Pancreas (tissue), 10 donors: ENCODE measurements around the gene C3orf18. TPM values are rescaled to one million over a fixed set of nuclear protein-coding genes. Genes with fewer than 3 reads are reported as not detected.
A peak's percentile ranks its signal among the peaks of the same experiment; 100 is the strongest.

Experiments
- ATAC-seq, 4 donors: fragments of 200-7000 bp; cut with Tn5 transposase; one replicate each; pipeline versions ENCODE4 v1.8.0 to v1.9.1; 2020; ENCODE audit warnings: mild to moderate bottlenecking in 4 of 4, moderate library complexity in 4 of 4
- DNase-seq, 6 donors: peaks; one replicate each; pipeline ENCODE4 v3.0.0-alpha.2; 2020
- FAIRE-seq: peaks from 2 replicates; lab custom pipeline; 2012; peaks lifted over from hg19 to GRCh38; lab: Jason Lieb, UNC
- H3K27ac ChIP-seq, 4 donors: fragments of 200-600 bp; sonication (generic); 1 replicate in 3 of 4; 2 replicates in 1 of 4; pipeline versions ENCODE4 v1.5.0 to v1.8.0; 2020
- H3K27me3 ChIP-seq, 4 donors: fragments of 200-600 bp; one replicate each; pipeline ENCODE4 v1.8.0; 2021
- H3K36me3 ChIP-seq, 3 donors: fragments of 200-600 bp; sonication (generic) in 1 of 3; one replicate each; pipeline versions ENCODE4 v1.5.0 to v1.8.0; 2020 to 2021
- H3K4me1 ChIP-seq, 3 donors: fragments of 200-600 bp; one replicate each; pipeline ENCODE4 v1.8.0; 2021
- H3K4me3 ChIP-seq, 4 donors: fragments of 200-600 bp; sonication (generic) in 2 of 4; one replicate each; pipeline versions ENCODE4 v1.5.0 to v1.8.0; 2020 to 2021
- H3K9me3 ChIP-seq, 4 donors: fragments of 200-600 bp; one replicate each; pipeline ENCODE4 v1.8.0; 2021
- WGBS, 2 donors: extraction: QIAGEN DNeasy Blood & Tissue Kit; methylation state at CpG; one replicate each; pipeline ENCODE4 v1.1.7; 2013; 5-methylcytosine and 5-hydroxymethylcytosine counted together
- intact Hi-C, 3 donors: fragments of 100-400 bp; cut with DNase I; formaldehyde crosslinking; loops; one replicate each; pipeline versions ENCODE4 v1.11.1 to v1.14.2; 2022
- polyA plus RNA-seq, 2 donors: library from polyadenylated mRNA; stranded (reverse); fragments of 200-250 nt; gene quantifications; one replicate each; pipeline ENCODE4 v1.2.3, GENCODE V29; 2013
- total RNA-seq, 6 donors: library from RNA; stranded (reverse); fragmentation: NEBNext Ultra II Directional in 4 of 6; extraction: Animal tissue kit (Norgen Biotek cat#: 25700) in 4 of 6; gene quantifications; one replicate each; pipeline versions ENCODE4 v1.2.1 to v1.2.4, GENCODE V29; 2021 to 2023
- TF ChIP-seq, protein P1 (sequence below), 4 donors: fragments of 200-600 bp; sonication (generic) in 3 of 4; IDR thresholded peaks; one replicate each; pipeline versions ENCODE4 v1.5.0 to v1.8.0; 2021; ENCODE audit warnings: antibody characterized with exemption in 4 of 4
- donor health status: healthy with polysubstance abuse.
- donor health status: DM: no; HTN: no; CAD: no; lungs with moderate emphysema.
- donor health status: DM: no; HTN: no; CAD: no.
- donor health status: control.
- donor health status: control.
- donor health status: Bipolar disorder and iron deficiency.
- donor health status: DM: yes; HTN: yes; CAD: no.
- donor health status: DM: no; HTN: no; CAD: no.
- donor health status: DM: no; HTN: no; CAD: no.
- donor health status: DM: yes; HTN: yes; CAD: no.

Gene C3orf18
- total and polyA plus RNA-seq, 8 donors, result 3.2 to 8.9 (median 5.0) TPM

DNA sequence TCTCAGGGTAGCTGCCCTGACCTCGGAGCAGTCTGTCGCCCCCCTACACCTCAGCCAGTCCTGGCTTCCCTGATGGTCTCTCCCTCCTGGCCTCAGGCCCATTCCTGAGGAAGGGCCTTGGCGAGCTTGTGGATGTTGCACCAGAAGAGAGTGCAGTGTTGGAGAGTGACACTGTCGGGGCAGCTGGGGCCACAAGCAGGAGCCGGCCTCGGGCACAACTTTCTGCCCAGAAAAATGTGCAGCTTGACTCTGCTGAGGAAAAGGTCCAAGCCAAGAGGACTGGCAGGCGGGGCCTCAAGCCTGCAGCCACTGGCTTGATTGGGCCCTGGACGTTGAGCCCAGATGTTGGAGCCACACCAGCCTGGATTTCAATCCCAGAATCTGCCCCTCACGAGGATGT lies 14.5 kb upstream of the C3orf18 start:
- WGBS, 2 donors, result 74 to 82% methylated on average over 9 of the region's 9 CpGs
- H3K4me3 ChIP-seq, result no peak overlapping the region
- FAIRE-seq (no peak), ATAC-seq (no peak), DNase-seq (peak in 1 of 6 donors; percentile 30)
- no peaks in the 10 kb centered on the region for H3K9me3 ChIP-seq
- no peaks in the 10 kb centered on the region for H3K27me3 ChIP-seq
- H3K27ac ChIP-seq, result no peak overlapping the region
- H3K36me3 ChIP-seq, result peaks cover 0 to 7% (median 0%) of the 10 kb centered on the region in 3 donors
- intact Hi-C loops, result no loop called here
- TF ChIP-seq, protein P1, sequence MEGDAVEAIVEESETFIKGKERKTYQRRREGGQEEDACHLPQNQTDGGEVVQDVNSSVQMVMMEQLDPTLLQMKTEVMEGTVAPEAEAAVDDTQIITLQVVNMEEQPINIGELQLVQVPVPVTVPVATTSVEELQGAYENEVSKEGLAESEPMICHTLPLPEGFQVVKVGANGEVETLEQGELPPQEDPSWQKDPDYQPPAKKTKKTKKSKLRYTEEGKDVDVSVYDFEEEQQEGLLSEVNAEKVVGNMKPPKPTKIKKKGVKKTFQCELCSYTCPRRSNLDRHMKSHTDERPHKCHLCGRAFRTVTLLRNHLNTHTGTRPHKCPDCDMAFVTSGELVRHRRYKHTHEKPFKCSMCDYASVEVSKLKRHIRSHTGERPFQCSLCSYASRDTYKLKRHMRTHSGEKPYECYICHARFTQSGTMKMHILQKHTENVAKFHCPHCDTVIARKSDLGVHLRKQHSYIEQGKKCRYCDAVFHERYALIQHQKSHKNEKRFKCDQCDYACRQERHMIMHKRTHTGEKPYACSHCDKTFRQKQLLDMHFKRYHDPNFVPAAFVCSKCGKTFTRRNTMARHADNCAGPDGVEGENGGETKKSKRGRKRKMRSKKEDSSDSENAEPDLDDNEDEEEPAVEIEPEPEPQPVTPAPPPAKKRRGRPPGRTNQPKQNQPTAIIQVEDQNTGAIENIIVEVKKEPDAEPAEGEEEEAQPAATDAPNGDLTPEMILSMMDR (IDR thresholded peaks at IDR 0.05), result no peak
- H3K4me1 ChIP-seq, result peaks cover 0 to 15% (median 0%) of the 10 kb centered on the region in 3 donors

DNA sequence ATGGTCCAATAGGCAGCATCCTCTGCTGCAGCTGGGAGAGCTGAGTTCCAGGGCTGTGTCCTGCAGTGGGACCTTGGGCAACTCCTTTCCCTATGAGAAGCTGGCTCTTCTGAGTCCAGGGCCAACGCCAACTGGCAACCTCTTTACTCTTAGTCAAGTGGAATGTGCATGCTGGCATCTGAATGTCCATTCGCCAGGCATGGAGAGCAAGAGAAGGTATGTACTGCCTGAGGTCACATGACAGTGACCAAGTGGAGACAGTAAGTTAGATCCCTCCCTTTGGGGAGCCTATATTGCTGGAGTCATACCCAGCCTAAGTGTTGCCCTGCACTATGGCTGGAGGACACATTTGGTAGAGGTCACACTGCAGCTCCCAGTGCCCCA lies 13.9 kb upstream of the C3orf18 start:
- Histone ChIP-seq H3K4me1 (peaks cover 0 to 15% (median 0%) of the 10 kb centered on the region in 3 donors), H3K36me3 (peaks cover 0 to 7% (median 0%) of the 10 kb centered on the region in 3 donors), H3K27ac (no peak overlapping the region), H3K9me3 (no peaks in the 10 kb centered on the region), H3K27me3 (no peaks in the 10 kb centered on the region), H3K4me3 (no peak overlapping the region)
- intact Hi-C loops, result no loop called here
- 91 to 100% methylated on average over 2 of the region's 2 CpGs for WGBS, 2 donors
- DNase-seq, result no peak
- TF ChIP-seq, protein P1 (IDR thresholded peaks at IDR 0.05), result no peak
- ATAC-seq, result no peak
- FAIRE-seq, result no peak

DNA sequence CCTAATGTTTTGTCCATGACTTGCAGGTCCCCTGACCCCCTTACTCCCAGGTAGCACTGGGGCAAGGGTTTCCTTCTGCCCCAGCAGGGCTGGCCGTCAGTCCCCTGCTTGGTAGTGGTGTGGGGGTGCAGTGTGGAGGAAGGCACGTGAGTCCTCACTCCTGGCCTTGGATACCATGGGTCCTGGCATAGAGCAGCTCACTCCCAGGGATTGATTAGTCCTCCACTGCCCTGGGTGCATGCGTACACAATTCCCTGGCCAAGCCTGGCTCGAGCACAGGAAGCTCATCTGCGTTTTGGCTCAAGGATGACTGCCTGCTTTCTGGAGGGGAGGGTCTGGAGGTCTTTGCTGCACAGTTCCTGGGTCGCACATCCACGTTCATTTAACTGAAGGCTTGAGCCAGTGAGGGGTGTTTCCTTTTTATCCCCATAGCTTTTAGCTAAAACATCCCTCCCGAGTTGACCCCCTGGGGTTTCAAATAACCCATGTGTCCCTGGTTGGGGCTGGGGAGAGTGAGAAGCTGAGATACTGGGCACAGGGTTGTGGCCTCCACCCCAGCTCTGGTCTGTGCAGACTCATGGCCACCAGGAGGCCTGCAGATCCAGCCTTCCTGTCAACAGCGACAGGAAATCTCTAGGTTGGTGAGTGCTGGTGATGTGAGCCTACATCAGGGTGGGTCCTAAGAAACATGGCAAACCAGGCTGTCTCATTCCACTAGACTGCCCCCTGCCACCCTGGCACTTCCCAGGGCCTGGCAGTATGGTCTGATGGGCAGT lies 13.3 kb upstream of the C3orf18 start:
- H3K4me1 ChIP-seq, result peaks cover 0 to 15% (median 0%) of the 10 kb centered on the region in 3 donors
- intact Hi-C loops, result no loop called here
- peak in 2 of 4 donors; percentile 56 to 61 for ATAC-seq

DNA sequence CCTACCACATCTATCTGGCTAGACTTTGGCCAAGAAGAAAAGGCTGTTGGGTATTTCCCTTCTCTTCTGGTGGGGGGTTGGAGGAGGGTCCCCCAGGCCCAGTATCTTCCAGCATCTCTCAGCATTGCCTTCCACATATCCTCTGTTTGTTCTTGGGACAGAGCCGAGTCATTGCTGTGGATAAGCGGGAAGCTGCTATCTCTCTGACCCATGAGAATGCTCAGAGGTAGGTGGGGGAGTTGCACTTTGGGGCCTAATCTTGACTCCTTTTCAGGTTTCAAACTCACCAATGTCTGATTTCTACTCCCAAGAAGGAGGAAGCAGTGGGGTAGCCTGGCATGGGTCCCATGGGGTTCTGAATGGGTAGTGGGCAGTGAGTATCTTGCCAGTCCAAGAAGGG lies 9.8 kb upstream of the C3orf18 start:
- WGBS, 2 donors, result 95% methylated on average over 2 of the region's 2 CpGs
- FAIRE-seq (no peak), ATAC-seq (no peak), DNase-seq (no peak)
- no peak overlapping the region for H3K4me3 ChIP-seq
- intact Hi-C loops, result no loop called here
- no peaks in the 10 kb centered on the region for H3K9me3 ChIP-seq
- H3K27ac ChIP-seq, result no peak overlapping the region
- H3K27me3 ChIP-seq, result no peaks in the 10 kb centered on the region
- TF ChIP-seq, protein P1 (IDR thresholded peaks at IDR 0.05), result no peak
- peaks cover 0 to 5% (median 0%) of the 10 kb centered on the region in 3 donors for H3K4me1 ChIP-seq
- H3K36me3 ChIP-seq, result peaks cover 0 to 7% (median 0%) of the 10 kb centered on the region in 3 donors

More for the DNA sequence above, 13.3 kb upstream of the C3orf18 start:
- DNase-seq, result peak in 2 of 6 donors; percentile 45 to 53
- no peak for FAIRE-seq
- no peaks in the 10 kb centered on the region for H3K27me3 ChIP-seq
- WGBS, 2 donors, result 56 to 59% methylated on average over 9 of the region's 9 CpGs
- H3K27ac ChIP-seq, result no peak overlapping the region
- no peak overlapping the region for H3K4me3 ChIP-seq
- H3K9me3 ChIP-seq, result no peaks in the 10 kb centered on the region
- H3K36me3 ChIP-seq, result peaks cover 0 to 7% (median 0%) of the 10 kb centered on the region in 3 donors
- TF ChIP-seq, protein P1 (IDR thresholded peaks at IDR 0.05), result no peak

DNA sequence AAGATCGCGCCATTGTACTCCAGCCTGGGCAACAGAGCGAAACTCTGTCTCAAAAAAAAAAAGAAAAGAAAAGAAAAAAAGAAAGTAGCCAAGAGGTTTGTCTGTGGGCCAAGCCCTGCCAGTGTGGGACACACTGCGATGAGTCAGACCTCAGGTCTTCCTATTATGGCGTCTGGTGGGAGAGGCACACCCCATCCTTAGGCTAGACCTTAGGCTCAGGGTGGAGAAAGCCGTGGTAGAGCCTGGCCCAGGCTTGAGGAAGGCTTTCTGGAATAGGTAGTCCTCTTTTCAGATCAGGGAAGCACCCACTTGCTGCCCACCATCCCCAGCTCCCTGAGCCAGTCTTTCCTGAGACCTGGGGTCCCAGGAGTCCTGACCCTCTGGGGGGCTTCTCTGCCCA lies 7.8 kb upstream of the C3orf18 start:
- peak in 1 of 6 donors; percentile 18 for DNase-seq
- no peak overlapping the region for H3K27ac ChIP-seq
- ATAC-seq, result no peak
- H3K4me1 ChIP-seq, result peaks cover 0 to 8% (median under 1%) of the 10 kb centered on the region in 3 donors
- intact Hi-C loops, result no loop called here
- peaks cover 0 to 7% (median 0%) of the 10 kb centered on the region in 3 donors for H3K36me3 ChIP-seq
- TF ChIP-seq, protein P1 (IDR thresholded peaks at IDR 0.05), result no peak
- WGBS, 2 donors, result 95% methylated on average over 6 of the region's 6 CpGs
- H3K9me3 ChIP-seq, result no peaks in the 10 kb centered on the region
- no peaks in the 10 kb centered on the region for H3K27me3 ChIP-seq
- FAIRE-seq, result no peak
- no peak overlapping the region for H3K4me3 ChIP-seq
